ENCODE measurements around the gene B3GNT4.
A peak's percentile ranks its signal among the peaks of the same experiment; 100 is the strongest.
"Not testable (repeated sequence)": the region's sequence is repeated elsewhere in the genome, so short reads cannot be mapped to it uniquely, and the experiment has no call there.

Gene B3GNT4

DNA sequence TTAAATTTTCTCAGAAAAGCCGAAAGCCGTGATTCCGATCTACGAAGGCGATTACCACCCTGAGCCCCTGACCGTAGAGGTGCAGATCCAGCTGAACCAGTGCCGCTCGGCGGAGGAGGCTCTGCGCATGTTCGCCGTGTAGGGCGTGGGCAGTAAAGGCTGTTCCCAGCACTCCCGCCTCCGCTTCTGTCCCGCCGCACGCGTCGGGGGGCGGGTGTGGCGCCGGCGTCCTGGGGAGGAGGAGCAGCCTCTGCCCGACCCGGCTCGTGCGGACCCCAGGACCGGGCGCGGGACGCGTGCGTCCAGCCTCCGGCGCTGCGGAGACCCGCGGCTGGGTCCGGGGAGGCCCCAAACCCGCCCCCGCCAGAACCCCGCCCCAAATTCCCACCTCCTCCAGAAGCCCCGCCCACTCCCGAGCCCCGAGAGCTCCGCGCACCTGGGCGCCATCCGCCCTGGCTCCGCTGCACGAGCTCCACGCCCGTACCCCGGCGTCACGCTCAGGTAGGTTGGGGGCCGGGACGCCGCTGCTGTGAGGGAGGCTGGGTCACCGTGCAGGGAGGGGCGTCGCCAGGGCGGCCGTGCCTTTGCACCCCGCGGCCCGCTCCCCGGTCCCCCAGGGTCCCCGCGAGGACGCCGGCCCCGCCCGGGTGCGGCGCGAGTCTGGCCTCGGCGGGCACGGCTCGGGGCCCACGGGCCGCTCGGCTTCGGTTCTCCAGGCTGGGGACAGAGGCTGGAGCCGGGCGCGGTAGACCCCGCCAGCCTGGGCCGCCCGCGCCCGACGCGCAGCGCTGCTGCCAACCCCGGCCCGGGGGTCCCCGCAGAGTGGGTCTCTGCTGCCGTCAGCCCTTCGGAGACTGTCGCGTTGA is at the start of gene B3GNT4:
B3GNT4 (plus strand) TSS at position 409 of the 866 bp plus-strand sequence. CDS start 910 bp downstream, outside the sequence.
- DNase-seq (ENCODE audit: low read depth, low spot score): peak; percentile 73

DNA sequence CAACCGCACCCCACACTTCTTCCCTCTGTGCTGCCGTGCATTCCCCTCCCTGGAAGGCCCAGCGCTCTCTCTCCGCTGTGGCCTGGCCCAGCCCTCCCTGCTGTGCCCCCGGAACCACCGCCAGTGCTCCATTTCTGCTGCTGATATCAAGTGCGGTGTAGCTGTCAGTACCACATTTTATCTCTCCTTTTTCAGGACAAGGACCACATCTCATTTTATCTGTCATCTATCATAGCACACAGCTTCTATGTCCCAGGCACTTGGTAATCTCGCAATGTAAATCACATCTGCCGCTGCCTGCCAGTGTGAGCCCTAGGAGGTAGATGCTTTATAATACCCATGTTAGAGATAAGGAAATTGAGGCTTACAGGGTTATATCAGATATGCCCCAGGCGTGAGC is 47.8 kb upstream of the B3GNT4 start:
- DNase-seq (ENCODE audit: low read depth, low spot score): no peak

DNA sequence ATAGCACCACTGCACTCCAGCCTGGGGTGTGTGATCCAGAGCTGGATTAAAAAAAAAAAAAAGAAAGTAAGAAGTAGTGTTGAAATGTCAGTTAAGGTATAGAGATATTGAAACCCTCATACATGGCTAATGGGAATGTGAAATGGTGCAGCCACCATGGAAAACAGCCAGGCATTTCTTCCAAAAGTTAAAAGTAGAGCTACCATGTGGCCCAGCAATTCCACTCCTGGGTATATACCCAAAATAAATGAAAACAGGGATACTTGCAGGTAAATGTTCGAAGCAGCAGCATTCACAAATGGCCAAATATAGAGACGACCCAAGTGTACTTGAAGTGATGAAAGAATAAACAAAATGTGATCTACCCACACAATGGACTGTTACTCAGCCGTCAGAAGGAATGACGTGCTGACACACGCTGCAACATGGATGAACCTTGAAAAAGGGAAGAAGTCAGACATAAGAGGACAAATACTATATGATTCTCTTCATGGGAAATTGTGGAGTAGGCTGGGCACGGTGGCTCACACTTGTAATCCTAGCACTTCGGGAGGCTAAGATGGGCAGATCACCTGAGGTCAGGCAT is 44.7 kb upstream of the B3GNT4 start:
- no peak for DNase-seq (ENCODE audit: low read depth, low spot score)

GRCh38 chr12:122159882-122160281 is 43.6 kb upstream of the B3GNT4 start:
- no peak for DNase-seq (ENCODE audit: low read depth, low spot score)

GRCh38 chr12:122160761-122161160 is 42.7 kb upstream of the B3GNT4 start:
- DNase-seq (ENCODE audit: low read depth, low spot score): no peak

- DNase-seq (ENCODE audit: low read depth, low spot score): no peak
Observed at GRCh38 chr12:122161682-122162081, 41.8 kb upstream of the B3GNT4 start.

DNA sequence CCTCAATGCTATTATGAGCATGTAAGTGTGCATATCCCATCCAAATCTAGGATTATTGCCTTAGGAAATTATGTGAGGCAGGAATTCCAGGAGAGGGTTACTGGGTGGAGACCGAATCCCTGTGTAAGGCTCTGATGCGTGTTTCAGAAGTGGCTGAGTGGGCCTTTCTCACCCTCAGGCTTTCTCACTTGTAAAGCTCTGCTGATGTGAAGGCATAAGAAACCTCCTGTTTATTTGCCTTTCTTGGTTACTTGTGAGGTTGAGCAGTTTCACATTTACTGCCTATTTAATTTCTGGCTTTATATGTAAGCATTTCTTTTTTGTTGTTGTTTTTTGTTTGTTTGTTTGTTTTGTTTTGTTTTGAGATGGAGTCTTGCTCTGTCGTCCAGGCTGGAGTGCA is 40.5 kb upstream of the B3GNT4 start:
- DNase-seq (ENCODE audit: low read depth, low spot score): no peak

DNA sequence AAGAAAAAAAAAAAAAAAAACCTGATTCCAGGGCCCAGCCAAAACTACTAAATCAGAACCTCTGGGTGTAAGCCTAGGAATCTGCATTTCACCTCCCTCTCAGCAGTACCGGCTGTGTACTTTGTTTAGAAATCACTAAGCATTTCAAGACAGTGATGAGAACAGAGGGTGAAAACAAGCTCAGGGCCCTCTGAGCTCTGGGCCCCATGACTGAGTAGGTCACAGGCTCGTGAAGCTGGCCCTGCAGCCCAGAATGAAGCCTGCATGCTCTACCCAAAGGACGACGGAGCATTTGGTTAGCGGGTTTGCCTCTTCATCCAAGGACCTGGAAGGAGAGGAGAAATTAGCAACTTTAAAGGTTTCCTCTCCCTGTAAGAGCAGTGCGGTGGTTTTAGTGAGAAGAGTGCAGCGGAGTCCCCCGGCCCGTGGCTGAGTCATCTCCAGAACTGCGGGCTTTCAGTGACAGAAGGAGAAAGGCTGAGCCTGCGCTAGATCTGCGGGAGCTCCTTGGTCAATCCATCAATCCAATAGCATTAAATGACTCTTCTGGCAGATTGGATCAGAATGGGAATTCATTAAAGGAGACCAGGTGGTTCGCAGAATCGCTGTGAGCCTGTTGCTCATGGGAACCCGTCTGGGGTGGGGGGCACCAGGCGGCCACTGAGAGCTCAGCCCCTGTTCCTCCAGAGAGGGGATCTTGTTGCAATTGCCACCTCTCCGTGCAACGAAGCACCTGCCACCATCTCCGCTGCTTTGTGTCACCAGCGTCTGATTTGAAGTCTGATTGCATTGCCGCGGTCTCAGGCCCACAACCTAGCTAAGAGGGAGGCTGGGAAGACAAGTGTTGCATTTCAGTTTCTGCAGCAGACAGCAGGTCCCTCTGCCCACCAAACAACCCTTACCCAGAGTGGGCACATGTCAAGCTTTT is 36.8 kb upstream of the B3GNT4 start:
- peak; percentile 19 for DNase-seq (ENCODE audit: low read depth, low spot score)

GRCh38 chr12:122167356-122167925 is 36.1 kb upstream of the B3GNT4 start:
- DNase-seq (ENCODE audit: low read depth, low spot score): no peak

- DNase-seq (ENCODE audit: low read depth, low spot score): no peak
Observed at GRCh38 chr12:122168492-122168891, 35.0 kb upstream of the B3GNT4 start.

GRCh38 chr12:122171399-122171798 is 32.1 kb upstream of the B3GNT4 start:
- no peak for DNase-seq (ENCODE audit: low read depth, low spot score)

DNA sequence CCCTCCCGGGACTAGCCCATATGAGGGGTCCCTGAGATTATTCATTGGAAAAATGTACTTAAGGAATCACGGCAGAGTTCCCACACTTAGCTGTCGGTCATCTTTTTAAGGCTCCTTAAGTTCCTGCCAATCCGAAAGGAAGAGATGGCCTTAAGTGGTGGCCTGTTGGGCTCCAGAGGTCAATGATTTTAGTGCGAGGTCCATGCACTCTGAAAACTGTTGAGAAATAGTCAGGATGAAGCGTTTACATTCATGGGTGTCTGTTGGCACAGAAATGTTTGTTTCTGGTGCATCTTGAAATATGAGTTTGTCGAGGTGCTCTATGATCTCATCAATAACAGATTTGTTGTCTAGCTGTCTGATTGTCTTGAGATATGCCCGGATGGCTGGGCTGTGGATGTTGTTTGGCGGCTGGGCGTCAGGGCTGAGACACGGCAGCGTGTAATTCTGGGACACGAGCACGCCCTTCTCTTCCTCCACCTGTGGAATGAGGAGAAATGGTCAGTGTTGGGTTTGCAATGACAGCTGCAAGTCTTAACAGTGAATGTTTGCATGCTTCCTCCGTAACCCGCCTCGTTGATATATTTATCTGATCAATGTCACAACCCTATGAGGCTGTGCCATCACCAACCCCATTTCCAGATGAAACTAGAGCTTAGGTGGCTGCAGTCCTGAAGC is 31.1 kb upstream of the B3GNT4 start:
- DNase-seq (ENCODE audit: low read depth, low spot score): no peak

DNA sequence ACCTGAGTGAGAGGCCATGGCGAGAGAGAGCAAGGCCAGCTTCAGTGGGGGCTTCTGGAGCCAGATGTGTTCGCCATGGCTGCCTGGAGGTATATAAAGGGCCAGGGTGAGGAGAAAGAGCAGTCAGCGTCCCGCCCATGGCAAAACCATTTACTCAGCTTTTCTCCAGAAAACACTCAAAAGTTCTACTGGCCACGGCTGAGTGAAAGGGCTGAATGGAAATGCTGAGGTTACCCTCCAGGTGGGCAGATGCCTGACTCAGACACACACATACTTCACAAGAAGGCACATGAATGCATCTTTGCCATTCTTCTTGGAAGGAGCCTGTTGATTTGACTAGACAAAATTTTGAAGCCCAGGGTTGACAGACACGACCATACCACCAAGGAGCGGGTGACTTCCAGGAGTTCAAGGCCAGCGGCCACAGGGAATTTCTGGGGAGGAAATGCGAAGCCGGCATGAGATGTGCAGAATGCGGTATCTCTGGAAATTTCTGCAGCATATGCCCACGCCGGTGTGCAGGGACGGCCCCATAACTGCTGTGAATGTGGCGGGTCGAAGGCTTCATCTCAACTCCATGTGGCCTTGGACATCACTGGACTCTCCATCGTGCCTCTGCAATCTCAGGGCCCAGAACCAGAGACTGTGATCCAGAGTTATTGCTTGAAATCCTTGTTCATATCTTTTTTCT is 29.2 kb upstream of the B3GNT4 start, which contains the start of gene IL31:
IL31 (minus strand) TSS at position 67 of the 691 bp plus-strand sequence; CDS start at position 18, 49 bp downstream.
- no peak for DNase-seq (ENCODE audit: low read depth, low spot score)

- not testable (repeated sequence) for DNase-seq (ENCODE audit: low read depth, low spot score)
Observed at GRCh38 chr12:122176473-122176872, 27.0 kb upstream of the B3GNT4 start.

- DNase-seq (ENCODE audit: low read depth, low spot score): peak; percentile 66
Observed at GRCh38 chr12:122182887-122183587, 20.5 kb upstream of the B3GNT4 start, which contains the start of gene LRRC43. LRRC43 (plus strand) TSS chr12:122183123; CDS start chr12:122183145, 22 bp downstream.

- no peak for DNase-seq (ENCODE audit: low read depth, low spot score)
Observed at GRCh38 chr12:122183588-122183940, 19.9 kb upstream of the B3GNT4 start.

DNA sequence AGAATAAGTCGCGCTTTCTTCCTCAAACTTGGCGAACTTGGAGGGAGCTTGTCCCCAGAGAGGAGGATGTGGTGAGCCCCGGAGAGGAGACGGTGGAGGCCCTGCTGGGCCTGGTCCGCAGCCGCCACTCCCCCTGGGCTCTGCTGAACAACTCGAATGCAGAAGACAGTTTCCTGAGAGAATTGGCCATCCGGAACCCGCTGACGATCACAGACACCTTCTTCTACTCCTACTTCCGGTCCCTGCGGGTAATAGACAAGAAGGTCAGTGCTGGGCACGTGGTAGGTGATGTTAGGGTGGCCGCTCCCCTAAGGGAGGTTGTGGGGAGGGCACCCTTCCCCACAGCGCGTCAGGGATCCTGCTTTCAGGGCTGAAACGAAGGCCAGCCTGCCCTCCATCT is 19.0 kb upstream of the B3GNT4 start:
- DNase-seq (ENCODE audit: low read depth, low spot score): no peak

- no peak for DNase-seq (ENCODE audit: low read depth, low spot score)
Observed at GRCh38 chr12:122185079-122185478, 18.4 kb upstream of the B3GNT4 start.

DNA sequence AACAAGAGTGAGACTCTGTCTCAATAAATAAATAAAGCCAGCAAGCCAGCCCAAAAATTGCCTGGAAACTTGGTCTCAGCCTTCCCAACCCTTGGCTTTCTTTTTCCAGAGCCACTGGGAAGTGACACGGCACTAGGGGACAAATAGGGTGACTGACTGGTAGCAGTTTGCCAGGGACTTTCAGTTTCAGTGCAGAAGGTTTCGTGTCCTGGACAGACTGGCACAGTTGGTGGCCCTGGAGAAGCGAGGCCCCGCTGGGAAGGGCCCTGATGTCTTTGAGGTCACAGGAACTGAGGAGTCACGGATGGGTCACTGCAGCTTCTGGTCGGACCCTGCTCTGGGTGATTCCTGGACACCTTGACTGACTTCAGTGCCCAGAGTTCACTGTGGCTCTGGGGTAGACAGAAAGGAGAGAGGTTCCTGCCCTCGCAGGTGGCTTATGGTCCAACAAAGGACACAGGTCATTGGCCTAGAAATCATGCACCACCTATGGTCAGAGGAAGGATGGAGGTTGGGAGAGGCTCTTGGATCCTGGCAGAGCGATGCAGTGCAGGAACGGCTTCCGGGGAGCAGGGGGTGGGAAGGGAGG is 17.9 kb upstream of the B3GNT4 start:
- DNase-seq (ENCODE audit: low read depth, low spot score): no peak

All from astrocyte of the hippocampus (primary cell).